GDM1 (cell line): ENCODE measurements around the gene RGS19.

Experiments used
- DNase-seq: peaks from one replicate; lab custom pipeline; 2025; lab: John Stamatoyannopoulos, UW

Gene RGS19

GRCh38 chr20:64077094-64077493, 2.2 kb downstream of the RGS19 start:
- peak; percentile 84 for DNase-seq

- no peak for DNase-seq
Observed at GRCh38 chr20:64076061-64076997, 3.0 kb downstream of the RGS19 start.

GRCh38 chr20:64075556-64075955, 3.8 kb downstream of the RGS19 start:
- DNase-seq = no peak

GRCh38 chr20:64074963-64075362, 4.4 kb downstream of the RGS19 start:
- DNase-seq = no peak

- DNase-seq = no peak
Observed at GRCh38 chr20:64074184-64074789, 5.0 kb downstream of the RGS19 start.

GRCh38 chr20:64073476-64074183, 5.7 kb downstream of the RGS19 start:
- DNase-seq = no peak

GRCh38 chr20:64072498-64073063, 6.7 kb downstream of the RGS19 start:
- no peak for DNase-seq

- DNase-seq = no peak
Observed at GRCh38 chr20:64071341-64072332, 7.7 kb downstream of the RGS19 start.

- DNase-seq = no peak
Observed at GRCh38 chr20:64070244-64070993, 8.9 kb downstream of the RGS19 start.

GRCh38 chr20:64069614-64070243, 9.6 kb downstream of the RGS19 start:
- DNase-seq = no peak

- DNase-seq = no peak
Observed at GRCh38 chr20:64069209-64069613, 10.1 kb downstream of the RGS19 start.

- DNase-seq = peak; percentile 30
Observed at GRCh38 chr20:64068386-64069208, 10.7 kb downstream of the RGS19 start.

GRCh38 chr20:64067733-64068307, 11.5 kb downstream of the RGS19 start:
- DNase-seq = no peak

GRCh38 chr20:64067005-64067632, 12.2 kb downstream of the RGS19 start:
- no peak for DNase-seq

GRCh38 chr20:64065974-64066343, 13.4 kb downstream of the RGS19 start:
- DNase-seq = peak; percentile 55

- no peak for DNase-seq
Observed at GRCh38 chr20:64065062-64065973, 14.0 kb downstream of the RGS19 start.

- no peak for DNase-seq
Observed at GRCh38 chr20:64064145-64064698, 15.1 kb downstream of the RGS19 start.
